Activated T-cell treated with anti-CD3 and anti-CD28 coated beads for 1 hour (primary cell): Measurements from ENCODE around the gene ETV6.

Experiments used
- DNase-seq: peaks from one replicate; pipeline ENCODE4 v3.0.0-alpha.2; 2020; ENCODE audit warnings: low read depth

Gene ETV6

DNA sequence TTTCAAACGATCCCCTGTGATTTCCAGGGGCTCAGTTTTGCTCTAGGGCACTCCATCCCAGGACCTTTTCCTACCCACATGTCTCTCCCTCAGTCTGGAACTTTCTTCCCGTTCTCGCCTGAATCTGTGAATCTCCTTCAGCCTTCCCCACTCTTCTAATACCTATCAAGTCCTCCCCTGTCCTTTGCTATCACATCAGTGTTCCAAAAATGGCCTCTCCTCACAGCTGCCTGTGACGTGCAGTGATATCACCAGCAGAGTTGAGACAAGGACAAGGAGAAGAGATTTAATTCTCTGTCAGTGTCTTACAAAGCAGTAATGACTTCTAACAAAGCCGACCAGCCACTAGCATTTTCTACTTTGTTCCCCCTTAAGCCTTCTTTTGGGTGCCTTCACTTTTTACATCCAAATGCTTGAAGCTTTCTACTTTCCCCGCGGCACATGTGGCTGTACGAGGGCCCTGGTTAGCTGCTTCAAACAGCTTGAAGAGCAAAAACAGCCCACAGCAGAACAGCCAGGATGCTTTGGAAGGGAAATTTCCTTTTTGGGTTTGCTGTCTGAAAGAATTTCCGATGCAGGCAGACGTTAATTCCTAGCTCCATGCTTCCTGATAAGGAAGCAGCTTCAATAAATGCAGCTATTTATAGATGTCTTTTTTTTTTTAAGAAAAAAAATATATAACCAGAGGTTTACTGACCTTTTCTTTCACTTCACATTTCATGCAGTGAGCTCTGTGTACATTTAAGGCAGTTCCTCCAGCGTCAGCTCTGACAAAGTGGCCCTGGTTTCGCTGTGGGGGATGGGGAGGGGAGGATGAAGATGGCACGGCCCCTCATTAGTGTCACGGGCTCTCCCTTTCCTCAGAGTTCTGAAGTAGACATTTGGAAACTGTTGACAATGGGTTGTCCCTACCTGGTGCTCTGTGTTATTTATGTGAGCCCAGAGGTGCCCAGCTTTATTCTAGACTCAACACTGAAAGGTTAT is 109.3 kb downstream of the ETV6 start:
- DNase-seq = no peak

DNA sequence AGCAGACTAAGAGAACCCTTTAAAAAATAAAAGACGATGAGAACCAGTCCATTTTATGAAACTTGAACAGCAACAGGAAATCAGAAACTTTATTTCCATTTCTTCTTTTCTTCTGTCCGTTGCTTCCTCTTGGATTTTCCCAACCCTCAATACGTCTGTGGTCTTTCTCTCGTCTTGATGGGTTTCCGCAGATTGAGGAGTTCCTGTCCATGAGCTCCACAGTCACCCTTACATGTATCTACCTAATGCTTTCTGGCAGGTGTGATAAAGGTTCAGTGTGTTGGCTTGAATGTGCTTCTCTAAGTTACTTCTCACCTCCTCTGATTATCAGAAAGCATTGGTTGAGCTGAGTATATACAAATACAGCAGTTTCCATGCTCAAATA is 110.0 kb downstream of the ETV6 start:
- no peak for DNase-seq

DNA sequence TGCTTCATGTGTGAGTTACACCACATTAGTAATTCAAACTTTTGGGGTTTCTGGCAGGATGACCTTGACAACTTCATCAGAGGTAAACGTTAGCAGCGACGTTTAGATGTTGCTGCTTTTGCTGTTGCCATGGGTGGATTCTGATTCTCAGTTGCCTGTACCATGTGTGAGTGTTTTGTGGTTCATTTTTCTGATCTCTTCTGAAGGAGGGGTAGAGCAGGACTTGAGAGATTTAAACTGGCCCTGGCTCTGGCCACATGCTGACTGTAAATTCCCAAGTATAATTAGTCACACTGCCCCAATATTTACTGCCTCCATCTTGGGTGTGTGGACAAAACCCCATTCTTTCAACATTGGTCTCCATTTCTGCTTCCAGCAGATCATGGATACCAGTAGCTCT is 110.4 kb downstream of the ETV6 start:
- DNase-seq = no peak

DNA sequence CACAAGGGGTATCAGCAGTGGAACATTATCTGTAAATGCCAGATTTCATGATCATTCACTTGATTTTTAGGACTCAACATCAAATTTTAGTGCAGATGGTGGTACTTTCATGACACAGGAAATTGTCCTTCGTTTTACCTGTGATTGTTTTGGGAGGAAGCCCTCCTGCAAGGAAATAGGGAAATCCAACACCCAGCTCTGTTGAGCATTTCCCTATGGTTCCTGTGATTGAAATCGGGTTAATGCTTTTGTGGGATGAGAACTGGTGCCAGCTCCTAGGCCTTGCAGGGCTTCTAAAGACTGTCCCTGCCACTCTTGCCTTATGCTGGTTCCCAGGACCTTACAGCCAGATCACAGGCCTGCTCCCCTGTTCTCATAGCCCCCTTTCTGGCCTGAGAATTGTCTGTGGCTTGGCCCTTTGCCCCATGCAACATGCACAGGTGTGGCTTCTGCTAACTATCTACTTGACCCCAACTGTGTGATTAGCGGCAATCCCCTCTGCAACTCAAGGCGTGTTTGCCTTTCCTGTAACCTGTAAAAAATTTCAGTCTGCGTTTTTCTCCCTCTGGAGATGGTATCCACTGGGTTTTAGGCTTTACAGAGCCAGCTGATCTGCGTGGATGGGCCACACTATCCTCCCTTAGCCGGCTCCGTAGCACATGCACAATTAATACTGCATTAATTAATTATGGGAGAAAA is 112.5 kb downstream of the ETV6 start:
- DNase-seq = no peak

DNA sequence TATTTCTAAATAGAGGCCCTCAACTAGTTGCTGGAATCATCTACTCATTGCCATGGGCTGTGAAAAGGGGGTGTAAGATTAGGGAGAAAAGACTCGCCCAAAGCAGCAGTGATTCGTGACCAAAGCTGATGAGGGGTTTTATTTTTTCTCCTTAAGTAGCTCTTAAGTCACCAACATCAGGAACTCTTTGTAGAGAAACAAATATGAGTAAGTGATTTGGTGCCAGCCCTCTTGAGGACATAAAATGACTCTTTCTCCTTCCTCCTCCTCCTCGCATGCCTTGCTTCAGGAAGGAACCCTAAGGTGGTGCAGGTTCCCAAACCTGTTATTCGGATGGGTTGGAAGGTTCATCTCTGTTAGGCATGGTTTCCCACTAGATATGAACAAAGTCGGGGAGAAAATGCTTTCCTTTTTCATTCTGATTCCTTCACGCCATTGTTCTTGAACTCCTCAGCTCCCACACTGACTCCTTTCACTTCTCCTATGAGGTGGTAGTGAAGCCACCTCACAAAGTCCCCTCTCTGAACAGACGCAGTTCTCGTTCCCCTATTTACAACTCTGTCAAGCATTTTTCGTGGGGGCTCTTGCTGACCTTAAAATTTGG is 113.4 kb downstream of the ETV6 start:
- DNase-seq = no peak

DNA sequence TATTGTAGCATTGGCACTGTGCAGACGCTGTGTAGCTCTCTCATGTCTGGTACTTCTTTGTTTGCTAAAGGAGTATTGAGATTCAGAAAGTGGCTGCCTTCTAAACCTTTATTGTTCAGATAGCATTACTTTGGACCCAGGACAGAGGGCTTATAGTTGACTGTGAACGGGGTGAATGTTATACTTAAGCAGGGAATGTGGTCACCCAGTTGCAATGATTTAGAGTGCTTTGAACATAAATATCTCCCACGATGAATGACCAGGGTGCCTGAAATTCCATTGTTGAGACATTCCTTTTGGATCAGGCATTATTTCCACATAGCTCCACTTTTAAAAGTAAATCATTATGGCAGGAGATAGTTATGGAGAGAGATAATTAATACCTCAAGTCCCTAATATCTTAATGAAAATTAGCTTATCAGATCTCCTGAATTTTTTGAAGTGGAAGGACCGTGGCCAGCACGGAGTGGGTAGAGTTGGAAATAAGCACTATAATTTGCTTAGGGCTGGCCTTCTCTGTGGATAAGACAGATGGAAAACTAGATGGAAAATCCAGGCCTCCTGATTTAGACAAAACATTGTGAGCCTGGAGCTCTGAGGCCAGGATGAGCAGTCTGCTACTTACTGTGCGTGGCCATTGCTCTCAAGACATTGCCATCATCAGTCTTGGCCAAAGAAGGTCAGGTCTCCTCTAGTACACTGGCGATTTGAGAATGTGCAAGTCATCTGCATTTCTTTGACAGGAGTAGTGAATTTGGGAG is 114.5 kb downstream of the ETV6 start:
- DNase-seq = no peak

DNA sequence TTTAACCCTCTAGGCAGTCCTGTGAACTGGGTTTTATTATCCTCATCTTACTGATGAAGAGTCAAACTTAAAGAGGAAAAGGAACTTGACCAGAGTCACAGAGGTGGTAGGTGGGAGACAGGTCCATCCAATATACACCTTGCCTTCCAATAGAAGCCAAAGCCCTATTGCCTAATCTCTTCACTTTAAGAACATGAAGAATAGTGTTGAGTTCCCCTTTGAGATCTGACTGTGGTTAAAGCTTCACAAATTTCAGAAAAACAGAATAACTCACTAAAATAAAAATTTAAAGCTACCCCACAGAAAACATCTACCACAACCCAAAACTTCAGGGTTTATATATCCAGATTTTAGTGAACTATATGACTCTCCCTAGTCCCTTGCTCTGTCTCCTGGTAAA is 115.4 kb downstream of the ETV6 start:
- no peak for DNase-seq

DNA sequence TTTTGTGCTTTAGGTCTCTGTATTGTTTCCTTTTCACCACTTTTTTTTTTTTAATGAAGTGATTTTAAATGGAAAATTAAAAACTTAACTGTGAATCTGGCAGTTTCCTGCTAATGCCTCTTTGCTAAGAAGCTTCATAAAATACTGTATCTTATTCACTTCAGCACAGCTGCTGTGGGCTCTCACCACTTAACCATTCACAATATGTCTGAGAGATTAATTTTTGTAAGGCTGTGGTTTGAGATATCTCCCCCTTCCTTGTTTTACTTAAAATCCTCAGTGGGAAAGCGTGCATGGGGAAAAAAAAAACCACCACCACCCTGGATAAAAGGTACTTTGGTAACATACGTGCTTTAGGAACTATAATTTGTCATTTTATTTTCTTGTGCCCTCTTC is 115.9 kb downstream of the ETV6 start:
- DNase-seq = no peak

DNA sequence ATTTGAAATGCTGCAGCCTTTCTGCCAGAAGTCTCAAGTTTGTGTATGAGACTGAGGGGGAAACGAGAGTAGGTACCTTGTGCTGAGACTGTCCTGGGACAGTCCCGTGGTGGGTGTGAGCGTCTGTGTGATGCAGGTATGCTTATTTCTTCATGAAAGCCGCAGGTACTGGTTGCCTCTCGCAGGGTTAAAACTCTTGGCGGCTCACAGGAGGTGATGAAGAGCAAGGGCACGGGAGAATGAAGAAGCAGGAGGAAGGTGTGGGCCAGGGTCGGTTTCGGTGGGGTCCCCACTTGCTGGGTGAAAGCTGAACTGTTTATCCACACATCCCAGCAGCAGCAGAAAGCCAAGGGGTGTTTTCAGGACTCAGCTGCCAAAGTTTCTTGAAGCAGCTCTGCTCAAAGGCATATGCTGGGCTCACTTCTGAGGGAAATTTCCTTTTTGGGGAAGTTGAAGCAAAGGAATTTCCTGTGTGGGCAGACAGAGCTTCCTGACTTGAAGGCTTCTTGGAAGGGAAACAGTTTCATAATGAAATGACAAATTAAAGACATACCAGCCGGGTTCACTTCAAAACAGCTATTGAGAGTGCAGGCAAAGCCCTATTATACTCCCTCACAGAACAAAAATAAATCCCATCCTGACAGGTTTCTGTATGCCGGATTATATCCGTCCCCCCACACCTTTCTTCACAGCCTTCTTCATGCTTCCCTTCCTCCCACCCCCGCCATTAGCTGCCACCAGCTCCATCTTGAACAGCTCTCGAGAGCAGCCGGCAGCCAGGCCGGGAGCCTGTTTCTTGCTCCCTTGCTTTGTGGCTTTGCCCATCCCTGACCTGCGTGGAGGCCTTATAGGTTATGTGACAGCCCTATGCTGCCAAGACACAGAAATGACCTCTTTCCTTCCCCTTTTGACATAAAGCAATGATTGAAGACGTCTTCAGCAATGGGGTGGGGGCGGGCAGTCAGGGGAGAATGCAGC is 116.6 kb downstream of the ETV6 start:
- DNase-seq = no peak

DNA sequence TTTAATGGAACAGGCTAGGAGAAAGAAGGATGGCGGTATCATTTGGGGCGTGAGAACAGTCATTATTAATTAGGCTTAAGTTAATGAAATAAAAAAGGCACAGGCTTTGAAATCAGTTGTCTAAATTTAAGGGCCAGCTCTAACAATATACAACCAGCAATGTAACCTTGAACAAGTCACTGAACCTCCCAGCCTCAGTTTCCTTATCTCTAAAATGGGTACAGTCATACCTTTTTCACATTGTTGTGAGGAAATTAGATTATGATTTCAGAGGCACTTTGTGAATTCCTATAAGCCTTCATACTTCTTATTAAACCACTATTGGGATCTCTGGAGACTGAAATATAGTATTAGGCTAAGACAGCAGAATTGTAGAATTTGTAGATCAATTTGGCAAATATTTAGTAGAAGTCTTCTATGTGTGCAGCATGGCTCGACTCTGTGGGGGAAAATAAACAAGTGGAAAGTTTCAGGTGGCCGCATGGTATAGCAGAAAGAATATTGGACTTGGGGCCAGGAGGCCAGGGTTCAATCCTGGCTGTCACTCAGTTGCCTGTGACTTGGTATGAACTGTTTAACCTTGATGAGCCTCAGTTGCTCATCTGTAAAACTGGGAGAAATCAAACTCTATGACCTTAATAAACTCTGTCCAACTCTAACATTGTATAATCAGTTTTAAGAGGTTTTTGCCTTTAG is 117.7 kb downstream of the ETV6 start:
- no peak for DNase-seq

DNA sequence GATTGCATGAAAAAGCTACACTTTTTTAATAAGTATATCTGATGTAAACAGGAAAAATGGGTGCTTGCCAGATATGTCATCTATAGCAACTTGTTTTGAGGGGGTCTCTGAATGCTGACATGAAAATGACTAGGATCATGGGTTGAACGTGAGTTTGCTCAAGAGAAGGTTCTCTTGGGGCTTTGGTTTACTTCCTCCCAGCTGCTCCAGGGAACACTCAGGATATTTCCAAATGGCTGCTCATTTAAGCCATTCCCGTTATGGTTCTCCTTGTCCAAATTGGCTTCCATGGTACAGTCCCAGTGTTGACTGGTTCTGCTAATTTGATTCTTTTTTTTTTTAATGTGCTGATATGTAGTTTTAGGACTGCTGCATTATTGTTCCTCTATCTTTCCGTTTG is 118.3 kb downstream of the ETV6 start:
- no peak for DNase-seq

DNA sequence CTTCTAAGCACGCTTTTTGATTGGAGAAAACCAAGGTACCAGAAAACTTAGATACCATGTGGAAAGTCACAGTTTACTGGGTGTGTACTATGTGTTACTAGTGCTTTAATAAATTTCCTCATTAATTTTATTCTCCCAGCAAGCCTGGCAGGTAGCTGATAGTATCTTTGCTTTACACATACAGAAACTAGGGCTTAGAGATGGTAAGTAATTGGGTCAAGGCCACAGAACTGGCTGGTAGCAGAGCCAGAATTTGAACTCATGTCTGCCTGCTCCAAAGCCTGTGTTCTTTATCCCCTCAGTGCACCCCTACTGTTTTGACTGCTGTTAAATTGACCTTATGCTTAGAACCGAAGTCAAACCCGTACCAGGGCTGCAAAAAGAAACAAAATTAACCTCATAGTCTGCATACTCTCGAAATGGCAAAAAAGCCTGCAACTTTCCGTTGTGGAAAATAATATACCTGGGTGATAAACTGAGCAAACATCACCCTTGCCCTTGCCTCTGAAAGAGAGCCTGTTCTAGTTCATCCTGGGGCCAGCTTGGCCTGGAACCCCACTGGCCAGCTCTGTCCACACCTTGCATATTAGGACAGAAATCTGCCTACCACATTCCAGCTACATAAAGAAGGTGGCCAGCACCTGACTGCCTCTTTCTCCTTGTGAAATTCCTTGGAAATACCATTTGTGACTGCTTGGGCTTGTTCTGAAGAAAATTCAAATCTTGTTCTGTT is 118.9 kb downstream of the ETV6 start:
- DNase-seq = no peak

DNA sequence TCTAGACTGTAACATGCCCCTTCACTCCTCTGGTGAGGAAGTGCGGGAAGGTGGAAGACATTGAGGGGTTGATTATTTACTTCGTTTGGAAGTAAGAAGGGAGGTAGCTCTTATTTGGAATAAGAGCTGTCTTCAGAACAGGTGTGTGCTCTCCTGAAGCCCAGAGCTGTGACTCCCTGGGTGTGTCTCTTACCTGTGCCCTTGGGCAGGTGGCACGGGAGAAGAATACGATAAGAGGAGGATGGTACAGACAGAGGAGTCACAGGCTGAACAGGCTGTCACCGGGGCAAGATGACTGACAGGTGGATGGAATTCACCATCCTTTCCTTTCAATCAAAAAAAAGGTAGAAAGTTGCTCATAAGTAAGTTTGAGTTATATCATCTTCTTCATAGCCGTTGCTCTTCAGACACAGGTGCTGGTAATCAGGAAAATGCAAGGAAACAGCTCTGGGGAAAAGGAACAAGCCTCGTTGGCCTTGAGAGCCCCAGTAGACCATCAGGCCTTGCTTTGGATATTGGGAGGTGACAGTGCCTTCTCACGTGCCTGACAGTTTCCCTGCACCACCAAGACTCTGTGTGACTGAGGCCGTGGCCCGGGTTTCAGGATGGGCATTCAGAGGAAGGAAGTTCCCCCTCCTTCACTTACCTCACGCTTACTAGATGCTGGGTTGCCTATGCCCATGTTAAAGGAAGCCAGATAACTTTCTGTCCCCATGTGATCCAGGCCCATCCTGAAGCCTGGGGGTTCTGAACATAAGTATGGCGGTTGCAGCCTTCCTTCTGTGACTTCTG is 120.4 kb downstream of the ETV6 start:
- DNase-seq = no peak

DNA sequence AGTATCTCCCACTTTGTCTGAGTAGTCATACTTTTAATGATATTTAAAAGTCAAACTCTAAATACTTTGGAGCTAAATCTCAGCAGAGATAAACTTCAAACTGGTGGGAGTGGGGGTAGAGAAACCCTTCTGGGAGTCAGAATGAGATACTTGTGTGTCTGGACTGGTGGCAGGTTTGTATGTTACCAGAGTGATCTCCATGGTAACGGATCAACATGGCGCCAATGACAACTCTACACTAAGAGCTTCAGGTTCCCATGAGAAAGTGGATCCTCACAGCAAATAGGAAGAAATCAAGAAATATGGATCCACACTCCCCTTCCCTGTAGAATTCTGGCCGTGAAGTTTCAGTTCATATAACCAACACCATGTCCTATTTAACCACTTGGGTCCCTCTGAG is 121.9 kb downstream of the ETV6 start:
- DNase-seq = no peak

DNA sequence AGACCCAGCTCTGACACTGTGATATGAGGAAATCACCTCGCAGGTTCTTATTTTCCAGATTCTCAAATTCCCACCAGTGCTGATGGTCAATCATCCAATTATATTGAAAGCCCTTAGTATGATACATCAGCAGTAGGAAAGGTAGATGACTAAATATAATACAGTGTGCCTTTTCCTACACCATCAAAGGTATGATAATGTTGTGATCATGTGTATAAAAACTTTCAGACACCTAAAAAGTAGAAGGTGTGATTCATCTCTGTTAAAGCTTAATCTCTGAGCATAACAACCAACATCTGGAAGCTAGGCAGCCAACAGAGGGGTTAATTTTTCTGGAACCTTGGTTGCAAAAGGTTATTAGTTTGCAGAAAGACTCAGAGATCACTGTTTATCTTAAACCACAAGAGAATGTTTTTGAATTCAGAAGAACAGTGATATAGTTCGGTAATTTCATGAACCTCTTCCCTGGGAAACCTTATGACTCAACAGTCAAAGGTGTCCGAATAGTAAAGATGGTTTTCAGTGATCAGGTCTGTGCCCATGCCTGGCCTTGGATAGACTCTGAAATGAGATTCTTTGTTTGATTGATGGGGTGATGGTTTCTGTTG is 122.5 kb downstream of the ETV6 start:
- DNase-seq = no peak

DNA sequence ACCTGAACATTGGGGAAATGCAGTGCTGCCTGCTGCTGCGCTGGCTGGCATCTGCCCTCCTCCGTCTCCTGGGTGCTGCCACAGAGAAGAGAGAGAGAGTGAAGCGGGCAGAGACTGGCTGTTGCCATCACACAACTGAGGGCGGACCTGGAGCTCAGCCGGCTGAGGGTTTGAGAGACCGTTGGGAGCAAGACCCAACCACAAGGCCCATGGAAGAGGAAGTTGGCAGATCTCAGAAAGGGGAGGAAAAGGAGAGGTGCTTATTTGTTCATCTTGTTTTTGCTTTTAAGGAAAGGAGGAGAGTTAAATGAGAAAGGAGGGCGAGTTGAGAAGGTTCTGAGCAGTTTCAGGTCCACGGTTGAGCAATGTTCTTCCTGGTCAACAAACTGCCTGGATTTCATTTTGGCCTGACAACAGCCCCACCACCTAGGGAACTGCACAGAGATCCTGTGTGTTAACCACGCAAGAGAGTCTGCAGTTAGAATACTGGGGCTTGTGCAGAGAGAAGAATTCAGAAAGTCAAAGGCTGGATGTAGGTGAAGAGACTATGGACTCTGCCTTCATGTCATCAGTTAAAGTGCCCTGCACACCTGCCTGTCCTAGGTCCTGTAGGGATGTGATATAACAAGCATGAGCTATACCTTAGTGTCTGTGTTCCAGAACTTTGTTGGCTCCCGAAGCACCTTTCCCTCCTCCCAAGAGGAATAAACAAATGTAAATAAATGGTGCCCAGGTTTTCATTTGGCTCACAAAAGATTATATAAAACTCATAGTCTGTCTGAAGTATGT is 124.6 kb downstream of the ETV6 start:
- no peak for DNase-seq

DNA sequence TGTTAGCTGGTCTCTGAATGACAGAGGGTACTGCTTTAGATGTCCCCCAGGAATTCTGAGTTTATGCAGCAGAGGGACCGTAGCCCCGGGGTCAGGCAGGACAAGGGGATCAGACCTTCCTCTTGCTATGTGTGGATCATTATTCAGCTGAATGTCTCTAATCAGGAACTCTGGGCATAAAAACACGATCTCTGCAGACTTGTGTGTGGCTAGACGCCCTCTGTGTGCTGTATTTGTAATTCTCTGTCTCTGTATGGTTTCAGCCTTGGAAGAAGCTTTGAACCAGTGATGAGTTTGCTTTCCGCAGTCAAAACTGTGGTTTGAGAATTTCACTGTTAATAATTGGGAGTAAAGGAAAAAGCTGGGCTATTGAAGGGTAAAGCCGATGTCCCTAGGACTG is 125.3 kb downstream of the ETV6 start:
- DNase-seq = no peak

DNA sequence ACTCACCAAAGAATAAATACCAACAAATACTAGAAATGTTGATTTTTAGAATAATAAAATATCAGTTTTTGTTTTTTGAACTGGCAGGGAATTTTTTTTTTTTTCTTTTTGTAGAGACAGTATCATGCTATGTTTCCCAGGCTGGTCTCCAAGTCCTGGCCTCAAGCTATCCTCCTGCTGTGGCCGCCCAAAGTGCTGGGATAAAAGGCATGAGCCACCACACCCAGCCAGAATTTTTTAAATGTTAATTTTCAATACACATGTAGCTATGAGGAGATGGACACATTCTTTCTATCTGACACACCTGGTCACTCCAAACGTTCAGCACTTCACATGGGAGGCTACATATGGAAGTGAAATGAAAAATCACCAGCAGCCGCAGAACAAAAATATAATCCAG is 126.8 kb downstream of the ETV6 start:
- no peak for DNase-seq
